Natural killer cell (primary cell): ENCODE measurements around the gene APOBEC4. TPM values are rescaled to one million over a fixed set of nuclear protein-coding genes. Genes with fewer than 3 reads are reported as not detected.

ENCODE experiments used
- ATAC-seq, 3 donors: fragments of 150-1000 bp in 2 of 3; fragments of 200-7000 bp in 1 of 3; cut with Tn5 transposase; 1 replicate in 1 of 3; 2 replicates in 2 of 3; pipeline ENCODE4 v1.10.0; 2021; ENCODE audit warnings: mild to moderate bottlenecking in 2 of 3, moderate library complexity in 2 of 3
- DNase-seq, 2 donors: peaks; one replicate each; pipeline versions ENCODE4 v3.0.0 to v3.0.0-alpha.2; 2013 to 2021; ENCODE audit warnings: mixed read lengths in 1 of 2
- H3K27ac ChIP-seq: one replicate; pipeline ENCODE4 v1.5.1; 2013; ENCODE audit warnings: mild to moderate bottlenecking, low read length
- H3K27me3 ChIP-seq: one replicate; pipeline ENCODE4 v1.6.1; 2013; ENCODE audit warnings: low read length; ENCODE audit not compliant: control insufficient read depth, insufficient read depth
- H3K36me3 ChIP-seq: one replicate; pipeline ENCODE4 v1.6.1; 2013; ENCODE audit warnings: low read length; ENCODE audit not compliant: control insufficient read depth, insufficient read depth
- H3K4me1 ChIP-seq: one replicate; pipeline ENCODE4 v1.6.1; 2013; ENCODE audit warnings: low read length; ENCODE audit not compliant: control insufficient read depth, insufficient read depth
- H3K4me3 ChIP-seq: one replicate; pipeline ENCODE4 v1.5.1; 2013; ENCODE audit warnings: low read length
- H3K9me3 ChIP-seq: one replicate; pipeline ENCODE4 v1.6.1; 2013; ENCODE audit warnings: low read length; ENCODE audit not compliant: control insufficient read depth, insufficient read depth
- H3K27ac Mint-ChIP-seq, 2 donors: one replicate each; pipeline ENCODE4 v1.8.0; 2022; ENCODE audit warnings: mild to moderate bottlenecking in 2 of 2, mixed read lengths in 2 of 2, moderate library complexity in 1 of 2
- H3K27me3 Mint-ChIP-seq, 2 donors: one replicate each; pipeline ENCODE4 v1.8.0; 2022; ENCODE audit warnings: low read depth in 2 of 2, mixed read lengths in 2 of 2
- H3K36me3 Mint-ChIP-seq: one replicate; pipeline ENCODE4 v1.8.0; 2022; ENCODE audit warnings: mixed read lengths
- H3K4me1 Mint-ChIP-seq, 2 donors: one replicate each; pipeline ENCODE4 v1.8.0; 2022; ENCODE audit warnings: mixed read lengths in 2 of 2
- H3K4me3 Mint-ChIP-seq: one replicate; pipeline ENCODE4 v1.8.0; 2022; ENCODE audit warnings: mild to moderate bottlenecking, moderate library complexity, mixed read lengths
- H3K9me3 Mint-ChIP-seq, 2 donors: one replicate each; pipeline ENCODE4 v1.8.0; 2022; ENCODE audit warnings: mixed read lengths in 2 of 2
- WGBS: methylation state at CpG from one replicate; pipeline ENCODE4 v1.1.7; 2013; ENCODE audit warnings: missing lambda C conversion rate; ENCODE audit not compliant: insufficient coverage; 5-methylcytosine and 5-hydroxymethylcytosine counted together
- intact Hi-C: fragments of 100-400 bp; cut with micrococcal nuclease; formaldehyde crosslinking; loops from one replicate; pipeline ENCODE4 v1.14.2; 2022
- total RNA-seq, 4 donors: library from RNA; stranded (reverse); fragments of 120-200 nt in 1 of 4; gene quantifications; one replicate each; pipeline versions ENCODE4 v1.2.3 to v1.2.4, GENCODE V29; 2013 to 2022
- TF ChIP-seq, protein P1 (sequence below): fragments of 200-600 bp; IDR thresholded peaks from one replicate; pipeline ENCODE4 v1.8.0; 2022; ENCODE audit warnings: antibody characterized with exemption

Gene APOBEC4
- total RNA-seq, 3 donors from 2014 or later (not counting 1 experiment from before 2014, with no cell fraction given), result not detected

GRCh38 chr1:183642166-183642565, 10.9 kb downstream of the APOBEC4 start:
- WGBS, result 100% methylated on average over 1 of the region's 3 CpGs
- Histone ChIP-seq H3K4me1 (no peaks in the 10 kb centered on the region), H3K9me3 (no peaks in the 10 kb centered on the region), H3K4me3 (no peak overlapping the region), H3K27me3 (peaks cover 3% of the 10 kb centered on the region), H3K27ac (no peak overlapping the region), H3K36me3 (no peaks in the 10 kb centered on the region)
- DNase-seq (no peak), ATAC-seq (no peak)
- H3K4me1 Mint-ChIP-seq, result no peaks in the 10 kb centered on the region
- peaks cover 32 to 34% of the 10 kb centered on the region in 2 donors for H3K27me3 Mint-ChIP-seq
- H3K9me3 Mint-ChIP-seq, result no peaks in the 10 kb centered on the region
- intact Hi-C loops, result no loop called here
- H3K36me3 Mint-ChIP-seq, result no peaks in the 10 kb centered on the region
- no peak overlapping the region for H3K27ac Mint-ChIP-seq
- TF ChIP-seq, protein P1, sequence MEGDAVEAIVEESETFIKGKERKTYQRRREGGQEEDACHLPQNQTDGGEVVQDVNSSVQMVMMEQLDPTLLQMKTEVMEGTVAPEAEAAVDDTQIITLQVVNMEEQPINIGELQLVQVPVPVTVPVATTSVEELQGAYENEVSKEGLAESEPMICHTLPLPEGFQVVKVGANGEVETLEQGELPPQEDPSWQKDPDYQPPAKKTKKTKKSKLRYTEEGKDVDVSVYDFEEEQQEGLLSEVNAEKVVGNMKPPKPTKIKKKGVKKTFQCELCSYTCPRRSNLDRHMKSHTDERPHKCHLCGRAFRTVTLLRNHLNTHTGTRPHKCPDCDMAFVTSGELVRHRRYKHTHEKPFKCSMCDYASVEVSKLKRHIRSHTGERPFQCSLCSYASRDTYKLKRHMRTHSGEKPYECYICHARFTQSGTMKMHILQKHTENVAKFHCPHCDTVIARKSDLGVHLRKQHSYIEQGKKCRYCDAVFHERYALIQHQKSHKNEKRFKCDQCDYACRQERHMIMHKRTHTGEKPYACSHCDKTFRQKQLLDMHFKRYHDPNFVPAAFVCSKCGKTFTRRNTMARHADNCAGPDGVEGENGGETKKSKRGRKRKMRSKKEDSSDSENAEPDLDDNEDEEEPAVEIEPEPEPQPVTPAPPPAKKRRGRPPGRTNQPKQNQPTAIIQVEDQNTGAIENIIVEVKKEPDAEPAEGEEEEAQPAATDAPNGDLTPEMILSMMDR, result no peak
- no peak overlapping the region for H3K4me3 Mint-ChIP-seq

- intact Hi-C loops, result no loop called here
- no peak overlapping the region for H3K4me3 Mint-ChIP-seq
- H3K4me1 Mint-ChIP-seq, result peaks cover 14% of the 10 kb centered on the region in 2 donors
- Histone ChIP-seq H3K4me1 (peaks cover 7% of the 10 kb centered on the region), H3K4me3 (no peak overlapping the region), H3K36me3 (no peaks in the 10 kb centered on the region), H3K27me3 (no peaks in the 10 kb centered on the region), H3K27ac (no peak overlapping the region), H3K9me3 (no peaks in the 10 kb centered on the region)
- no peak overlapping the region for H3K27ac Mint-ChIP-seq
- WGBS, result 69% methylated on average over 1 of the region's 1 CpG
- TF ChIP-seq, protein P1, result no peak
- H3K9me3 Mint-ChIP-seq, result no peaks in the 10 kb centered on the region
- peaks cover 15 to 21% of the 10 kb centered on the region in 2 donors for H3K27me3 Mint-ChIP-seq
- ATAC-seq, result no peak
- DNase-seq, result no peak
- H3K36me3 Mint-ChIP-seq, result no peaks in the 10 kb centered on the region
These were observed 12.9 kb downstream of the APOBEC4 start for GRCh38 chr1:183640193-183640592.

DNA sequence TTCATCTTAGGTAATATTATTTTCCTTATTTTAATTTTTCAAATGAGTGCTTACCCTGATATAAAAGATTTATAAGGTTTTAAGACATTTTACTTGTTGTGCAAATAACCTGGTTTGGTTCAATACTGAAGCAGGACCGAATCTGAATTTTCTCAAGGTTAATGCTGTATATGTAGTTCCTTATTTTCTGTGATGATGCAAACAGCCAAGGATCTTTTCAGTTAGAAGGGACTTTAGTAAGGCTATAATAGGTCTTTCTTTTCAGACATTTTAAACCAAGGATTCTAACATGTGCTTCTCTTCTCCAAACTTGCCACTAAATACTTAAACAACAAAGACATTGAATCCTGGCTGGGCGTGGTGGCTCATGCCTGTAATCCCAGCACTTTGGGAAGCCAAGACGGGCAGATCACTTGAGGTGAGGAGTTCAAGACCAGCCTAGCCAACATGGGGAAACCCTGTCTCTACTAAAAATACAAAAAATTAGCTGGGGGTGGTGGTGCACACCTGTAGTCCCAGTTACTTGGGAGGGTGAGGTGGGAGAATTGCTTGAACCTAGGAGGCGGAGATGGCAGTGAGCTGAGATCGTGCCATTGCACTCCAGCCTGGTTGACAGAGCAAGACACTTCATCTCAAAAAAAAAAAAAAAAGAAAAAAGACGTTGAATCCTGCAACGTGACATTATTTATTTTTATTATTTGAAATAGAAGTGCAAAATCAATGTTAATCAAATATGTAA, 14.3 kb downstream of the APOBEC4 start:
- no peak overlapping the region for H3K27ac ChIP-seq
- Mint-ChIP-seq H3K27me3 (peaks cover 12 to 19% of the 10 kb centered on the region in 2 donors), H3K36me3 (no peaks in the 10 kb centered on the region), H3K4me1 (peaks cover 26% of the 10 kb centered on the region in 2 donors), H3K27ac (no peak overlapping the region), H3K4me3 (no peak overlapping the region), H3K9me3 (no peaks in the 10 kb centered on the region)
- peaks cover 9% of the 10 kb centered on the region for H3K4me1 ChIP-seq
- intact Hi-C loops, result no loop called here
- ATAC-seq, result no peak
- H3K4me3 ChIP-seq, result no peak overlapping the region
- 87% methylated on average over 4 of the region's 7 CpGs for WGBS
- H3K9me3 ChIP-seq, result no peaks in the 10 kb centered on the region
- H3K36me3 ChIP-seq, result no peaks in the 10 kb centered on the region
- no peak for DNase-seq
- TF ChIP-seq, protein P1, result no peak
- no peaks in the 10 kb centered on the region for H3K27me3 ChIP-seq

GRCh38 chr1:183636783-183637182, 16.3 kb downstream of the APOBEC4 start:
- H3K27ac ChIP-seq, result no peak overlapping the region
- no peaks in the 10 kb centered on the region for H3K9me3 Mint-ChIP-seq

More at GRCh38 chr1:183636783-183637182, 16.3 kb downstream of the APOBEC4 start:
- 79% methylated on average over 3 of the region's 5 CpGs for WGBS
- TF ChIP-seq, protein P1, result no peak
- H3K27me3 Mint-ChIP-seq, result peaks cover 8 to 13% of the 10 kb centered on the region in 2 donors
- no peaks in the 10 kb centered on the region for H3K36me3 Mint-ChIP-seq
- intact Hi-C loops, result no loop called here
- Histone ChIP-seq H3K4me3 (no peak overlapping the region), H3K4me1 (peaks cover 13% of the 10 kb centered on the region), H3K27me3 (no peaks in the 10 kb centered on the region), H3K9me3 (no peaks in the 10 kb centered on the region), H3K36me3 (peaks cover 9% of the 10 kb centered on the region)
- H3K4me3 Mint-ChIP-seq, result peak overlapping the region; percentile 99
- ATAC-seq (no peak), DNase-seq (peak in 1 of 2 donors; percentile 25)
- H3K27ac Mint-ChIP-seq, result peak overlapping the region; percentile 92 to 99
- peaks cover 35 to 43% of the 10 kb centered on the region in 2 donors for H3K4me1 Mint-ChIP-seq
